ENCODE data around the gene HIVEP1. TPM values are rescaled to one million over a fixed set of nuclear protein-coding genes. Genes with fewer than 3 reads are reported as not detected.

Gene HIVEP1
- total RNA-seq, 1 experiment from 2014 or later = 6.6 TPM

DNA sequence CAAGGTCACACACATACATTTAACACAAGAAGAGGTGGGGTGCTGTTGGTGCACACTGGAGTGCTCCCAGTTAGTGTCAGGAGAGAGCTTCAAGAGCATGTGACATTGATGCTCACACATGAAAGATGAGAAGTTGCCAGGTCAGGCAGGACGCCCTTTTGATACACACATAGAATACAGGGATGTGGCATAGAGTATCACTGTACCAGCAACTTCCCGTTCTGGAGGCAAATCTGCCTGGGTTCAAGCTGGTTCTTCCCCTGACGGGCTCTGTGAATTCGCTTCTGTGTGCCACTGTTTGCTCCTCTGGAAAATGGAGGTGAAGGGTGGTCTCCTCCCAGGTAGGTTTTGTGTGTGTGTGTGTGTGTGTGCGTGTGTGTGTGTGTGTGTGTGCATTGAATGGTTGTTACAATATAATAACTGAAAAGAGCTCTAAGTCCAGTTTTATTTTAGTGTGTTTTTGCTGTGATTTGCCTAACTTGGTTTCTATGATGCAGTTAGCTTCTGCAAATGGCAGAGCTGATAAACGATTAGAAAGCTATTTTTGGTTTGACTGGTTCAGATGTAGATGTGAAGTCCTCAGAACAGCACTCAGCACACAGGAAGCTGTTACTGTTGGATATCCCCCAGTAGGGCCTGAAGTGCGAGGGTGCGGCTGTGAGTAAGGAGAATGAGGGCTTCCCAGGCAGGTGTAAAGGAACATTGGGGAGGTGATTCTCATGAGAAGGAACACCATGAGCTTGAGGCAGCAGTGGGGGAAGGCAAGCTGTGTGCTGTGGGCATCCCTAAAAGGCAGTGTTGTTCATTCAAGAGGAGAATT, 53.4 kb downstream of the HIVEP1 start:
- POLR2A ChIA-PET (ENCODE audit: unreplicated experiment) = no interaction called here
- Histone ChIP-seq H3K4me3 (ENCODE audit: low read length) (no peak overlapping the region), H3K79me2 (ENCODE audit: low read length) (peaks cover 11% of the 10 kb centered on the region; the same call in 1 of the 2 replicates), H3K36me3 (ENCODE audit: low read depth, low read length) (no peaks in the 10 kb centered on the region), H3K27ac (ENCODE audit: low read length) (no peak overlapping the region), H3K9ac (ENCODE audit: low read length) (no peak overlapping the region), H3K9me3 (ENCODE audit: low read length) (no peaks in the 10 kb centered on the region), H4K20me1 (ENCODE audit: low read length) (0 out of 2 replicates have a peak, but pooled peaks cover 5% of the 10 kb centered on the region), H3K4me2 (ENCODE audit: low read length) (no peak overlapping the region), H3K27me3 (ENCODE audit: low read length) (no peaks in the 10 kb centered on the region), H3F3A (ENCODE audit: low read length, unreplicated experiment) (no peaks in the 10 kb centered on the region), H3K9me2 (replicated peaks; ENCODE audit: low read length) (no peaks in the 10 kb centered on the region), H3K4me1 (ENCODE audit: insufficient read depth, low read length) (peaks cover 25% of the 10 kb centered on the region), H2AFZ (ENCODE audit: low read length) (no peak overlapping the region)
- intact Hi-C loops (cut with micrococcal nuclease) = no loop called here
- no peak for TF ChIP-seq EZH2 (IDR thresholded peaks at IDR 0.05; ENCODE audit: low read length, unreplicated experiment)
- TF ChIP-seq, protein P1, sequence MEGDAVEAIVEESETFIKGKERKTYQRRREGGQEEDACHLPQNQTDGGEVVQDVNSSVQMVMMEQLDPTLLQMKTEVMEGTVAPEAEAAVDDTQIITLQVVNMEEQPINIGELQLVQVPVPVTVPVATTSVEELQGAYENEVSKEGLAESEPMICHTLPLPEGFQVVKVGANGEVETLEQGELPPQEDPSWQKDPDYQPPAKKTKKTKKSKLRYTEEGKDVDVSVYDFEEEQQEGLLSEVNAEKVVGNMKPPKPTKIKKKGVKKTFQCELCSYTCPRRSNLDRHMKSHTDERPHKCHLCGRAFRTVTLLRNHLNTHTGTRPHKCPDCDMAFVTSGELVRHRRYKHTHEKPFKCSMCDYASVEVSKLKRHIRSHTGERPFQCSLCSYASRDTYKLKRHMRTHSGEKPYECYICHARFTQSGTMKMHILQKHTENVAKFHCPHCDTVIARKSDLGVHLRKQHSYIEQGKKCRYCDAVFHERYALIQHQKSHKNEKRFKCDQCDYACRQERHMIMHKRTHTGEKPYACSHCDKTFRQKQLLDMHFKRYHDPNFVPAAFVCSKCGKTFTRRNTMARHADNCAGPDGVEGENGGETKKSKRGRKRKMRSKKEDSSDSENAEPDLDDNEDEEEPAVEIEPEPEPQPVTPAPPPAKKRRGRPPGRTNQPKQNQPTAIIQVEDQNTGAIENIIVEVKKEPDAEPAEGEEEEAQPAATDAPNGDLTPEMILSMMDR (conservative IDR thresholded peaks at IDR 0.05; ENCODE audit: low read depth, low read length) = no peak
- no peak for TF ChIP-seq EZH2phosphoT487 (IDR thresholded peaks at IDR 0.05; ENCODE audit: borderline replicate concordance, low read length)
- ATAC-seq (no peak), DNase-seq (no peak)
- CTCF ChIA-PET = interaction anchor here (1.5 kb wide), 1 partner anchor 10 kb away, joined by 3 read pairs; no protein-coding TSS in a partner anchor
- no TSS peak for BruUV-seq (replicated peaks)

DNA sequence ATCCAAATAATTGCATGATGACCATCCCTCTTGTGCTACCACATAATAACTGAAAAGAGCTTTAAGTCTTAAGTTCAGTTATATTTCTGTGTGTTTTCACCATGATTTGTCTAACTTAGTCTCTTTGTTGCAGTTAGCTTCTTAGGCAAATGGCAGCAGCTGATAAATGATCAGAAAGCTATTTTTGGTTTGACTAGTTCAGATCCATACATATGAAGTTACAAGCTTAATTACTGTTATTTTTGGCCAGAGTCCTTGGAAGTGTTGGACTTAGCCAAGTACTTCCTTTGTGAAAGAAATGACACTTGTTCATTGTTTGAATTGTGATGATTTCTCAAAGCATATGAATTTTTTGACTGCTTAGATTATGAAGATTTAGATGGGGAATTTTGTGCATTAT, 54.2 kb downstream of the HIVEP1 start:
- no peak overlapping the region for H3K27ac ChIP-seq (ENCODE audit: low read length)
- H3K27me3 ChIP-seq (ENCODE audit: low read length) = no peaks in the 10 kb centered on the region
- H3K36me3 ChIP-seq (ENCODE audit: low read depth, low read length) = no peaks in the 10 kb centered on the region
- CTCF ChIA-PET = interaction anchor here (1.5 kb wide), 1 partner anchor 9 kb away, joined by 3 read pairs; no protein-coding TSS in a partner anchor
- H3K4me3 ChIP-seq (ENCODE audit: low read length) = no peak overlapping the region
- H3K4me2 ChIP-seq (ENCODE audit: low read length) = no peak overlapping the region
- H2AFZ ChIP-seq (ENCODE audit: low read length) = no peak overlapping the region
- H3K4me1 ChIP-seq (ENCODE audit: insufficient read depth, low read length) = peaks cover 31% of the 10 kb centered on the region
- H3K9me3 ChIP-seq (ENCODE audit: low read length) = no peaks in the 10 kb centered on the region
- intact Hi-C loops (cut with micrococcal nuclease) = no loop called here
- BruUV-seq (replicated peaks) = no TSS peak
- POLR2A ChIA-PET (ENCODE audit: unreplicated experiment) = no interaction called here
- no peak for TF ChIP-seq EZH2phosphoT487 (IDR thresholded peaks at IDR 0.05; ENCODE audit: borderline replicate concordance, low read length)
- TF ChIP-seq EZH2 (IDR thresholded peaks at IDR 0.05; ENCODE audit: low read length, unreplicated experiment) = no peak
- TF ChIP-seq, protein P1 (conservative IDR thresholded peaks at IDR 0.05; ENCODE audit: low read depth, low read length) = no peak
- H3K79me2 ChIP-seq (ENCODE audit: low read length) = peaks cover 11% of the 10 kb centered on the region; the same call in 1 of the 2 replicates
- no peak overlapping the region for H3K9ac ChIP-seq (ENCODE audit: low read length)
- H3F3A ChIP-seq (ENCODE audit: low read length, unreplicated experiment) = no peaks in the 10 kb centered on the region
- H4K20me1 ChIP-seq (ENCODE audit: low read length) = peaks cover 7% of the 10 kb centered on the region; the same call in 1 of the 2 replicates
- ATAC-seq = no peak
- DNase-seq = no peak
- H3K9me2 ChIP-seq (replicated peaks; ENCODE audit: low read length) = no peaks in the 10 kb centered on the region
